SK-N-MC (cell line): Measurements from ENCODE around the gene SMG6.

Experiments used
- DNase-seq: peaks from one replicate; pipeline ENCODE4 v3.0.0-alpha.2; 2011; ENCODE audit warnings: low read depth, low spot score
- H3K27ac ChIP-seq: fragments of 200-600 bp; sonication (generic); 2 replicates; pipeline ENCODE4 v1.5.1; 2016; ENCODE audit warnings: mixed run types
- H3K36me3 ChIP-seq: fragments of 200-600 bp; sonication (generic); 2 replicates; pipeline ENCODE4 v1.6.1; 2017; ENCODE audit warnings: antibody characterized with exemption, low read length, mixed read lengths; ENCODE audit not compliant: insufficient read depth
- H3K4me3 ChIP-seq: fragments of 200-600 bp; sonication (generic); 2 replicates; pipeline ENCODE4 v1.5.1; 2016
- H3K9ac ChIP-seq: fragments of 200-600 bp; sonication (generic); 2 replicates; pipeline ENCODE4 v1.8.0; 2017; ENCODE audit warnings: mixed run types, mixed read lengths; ENCODE audit not compliant: insufficient read length
- H3K9me3 ChIP-seq: fragments of 200-600 bp; sonication (generic); 2 replicates; pipeline ENCODE4 v1.6.1; 2017; ENCODE audit warnings: low read depth, mild to moderate bottlenecking, antibody characterized with exemption, low read length, moderate library complexity, mixed read lengths
- EZH2 ChIP-seq: fragments of 200-600 bp; sonication (generic); IDR thresholded peaks from one replicate; pipeline ENCODE4 v1.6.1; 2017; ENCODE audit warnings: antibody characterized with exemption
- FOXP2 ChIP-seq: optimal IDR thresholded peaks from 2 replicates; pipeline ENCODE3; 2011; ENCODE audit warnings: mild to moderate bottlenecking, moderate library complexity; ENCODE audit not compliant: insufficient read depth; ENCODE audit errors: extremely low read length, control extremely low read depth
- POLR2AphosphoS5 ChIP-seq: IDR thresholded peaks from 2 replicates; pipeline ENCODE4 v1.6.1; 2012; ENCODE audit warnings: mild to moderate bottlenecking, low read depth, low read length, borderline replicate concordance

Gene SMG6

DNA sequence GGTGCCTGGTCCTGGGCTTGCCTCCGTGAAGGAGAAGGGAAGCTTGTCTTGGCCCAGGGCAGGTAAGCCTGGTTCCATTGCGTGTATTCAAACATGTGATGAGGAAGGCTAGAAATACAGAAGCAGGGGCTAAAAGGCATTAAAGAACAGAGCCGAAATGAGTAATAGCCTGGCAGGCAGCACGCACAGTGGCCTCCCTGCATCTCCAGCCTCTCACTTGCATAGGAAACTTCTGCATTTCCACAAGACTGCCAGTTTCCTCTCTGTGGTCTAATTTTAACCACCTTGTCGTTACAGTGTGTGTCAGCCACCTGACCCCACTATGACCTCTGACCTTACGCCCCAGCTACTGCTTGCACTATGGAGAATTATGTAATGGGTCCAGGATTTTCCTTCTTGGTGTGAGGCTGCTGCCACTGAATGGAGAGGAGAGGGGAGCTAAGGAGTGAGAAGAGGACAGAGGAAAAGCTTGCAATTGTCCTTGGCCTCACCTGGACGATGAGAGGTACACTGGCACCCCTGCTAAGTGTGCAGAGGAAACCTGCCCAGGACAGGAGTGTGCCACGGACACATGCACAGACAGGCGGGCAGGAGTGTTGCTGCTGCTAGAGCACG lies 215.9 kb downstream of the SMG6 start:
- Histone ChIP-seq H3K27ac (no peak overlapping the region), H3K36me3 (no peaks in the 10 kb centered on the region), H3K9ac (no peak overlapping the region), H3K9me3 (no peaks in the 10 kb centered on the region), H3K4me3 (no peak overlapping the region)
- DNase-seq = no peak
- TF ChIP-seq FOXP2 (no peak), POLR2AphosphoS5 (no peak), EZH2 (no peak)

DNA sequence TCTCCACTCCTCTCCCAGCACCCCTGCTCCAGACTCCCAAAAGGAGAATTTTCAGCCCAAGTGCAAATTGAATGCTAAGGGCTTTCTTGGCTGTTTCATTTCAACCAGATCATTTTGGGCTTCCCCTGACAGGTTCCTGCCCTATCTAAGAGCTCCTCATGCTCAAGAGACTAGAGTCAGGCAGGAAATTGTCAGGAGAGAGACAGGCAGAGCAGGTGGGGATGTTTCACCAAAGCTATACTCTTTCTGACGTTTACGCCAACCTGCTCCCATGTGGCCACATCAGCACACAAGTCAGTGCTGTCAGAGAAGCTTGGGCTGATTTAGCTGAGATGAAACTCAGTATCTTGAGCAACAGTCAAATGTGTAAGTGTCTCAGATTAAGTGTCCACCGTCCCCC lies 217.3 kb downstream of the SMG6 start:
- no peak overlapping the region for H3K9ac ChIP-seq
- no peaks in the 10 kb centered on the region for H3K9me3 ChIP-seq
- H3K36me3 ChIP-seq = peaks cover under 1% of the 10 kb centered on the region; the same call in 1 of the 2 replicates
- H3K27ac ChIP-seq = no peak overlapping the region
- TF ChIP-seq POLR2AphosphoS5 (no peak), EZH2 (no peak), FOXP2 (no peak)
- no peak overlapping the region for H3K4me3 ChIP-seq
- no peak for DNase-seq

DNA sequence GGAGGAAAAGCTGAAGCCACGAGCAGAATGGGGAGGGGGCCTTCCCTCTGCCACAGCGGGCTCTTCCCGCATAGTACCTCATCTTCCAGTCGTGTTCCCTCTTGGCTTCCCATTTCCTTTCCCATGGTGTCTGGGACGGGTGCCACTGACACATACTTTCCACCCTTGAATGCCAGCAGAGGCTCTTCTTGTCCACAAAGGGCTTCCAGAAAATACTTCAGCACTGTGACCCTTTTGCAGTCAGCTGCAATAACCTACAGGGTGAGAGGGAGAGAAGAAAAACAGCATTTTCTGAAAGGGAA lies 218.0 kb downstream of the SMG6 start:
- H3K9me3 ChIP-seq = no peaks in the 10 kb centered on the region
- DNase-seq = no peak
- no peak overlapping the region for H3K27ac ChIP-seq
- H3K36me3 ChIP-seq = peaks cover 3% of the 10 kb centered on the region; the same call in 1 of the 2 replicates
- TF ChIP-seq FOXP2 (no peak), POLR2AphosphoS5 (no peak), EZH2 (no peak)
- H3K4me3 ChIP-seq = no peak overlapping the region
- no peak overlapping the region for H3K9ac ChIP-seq

DNA sequence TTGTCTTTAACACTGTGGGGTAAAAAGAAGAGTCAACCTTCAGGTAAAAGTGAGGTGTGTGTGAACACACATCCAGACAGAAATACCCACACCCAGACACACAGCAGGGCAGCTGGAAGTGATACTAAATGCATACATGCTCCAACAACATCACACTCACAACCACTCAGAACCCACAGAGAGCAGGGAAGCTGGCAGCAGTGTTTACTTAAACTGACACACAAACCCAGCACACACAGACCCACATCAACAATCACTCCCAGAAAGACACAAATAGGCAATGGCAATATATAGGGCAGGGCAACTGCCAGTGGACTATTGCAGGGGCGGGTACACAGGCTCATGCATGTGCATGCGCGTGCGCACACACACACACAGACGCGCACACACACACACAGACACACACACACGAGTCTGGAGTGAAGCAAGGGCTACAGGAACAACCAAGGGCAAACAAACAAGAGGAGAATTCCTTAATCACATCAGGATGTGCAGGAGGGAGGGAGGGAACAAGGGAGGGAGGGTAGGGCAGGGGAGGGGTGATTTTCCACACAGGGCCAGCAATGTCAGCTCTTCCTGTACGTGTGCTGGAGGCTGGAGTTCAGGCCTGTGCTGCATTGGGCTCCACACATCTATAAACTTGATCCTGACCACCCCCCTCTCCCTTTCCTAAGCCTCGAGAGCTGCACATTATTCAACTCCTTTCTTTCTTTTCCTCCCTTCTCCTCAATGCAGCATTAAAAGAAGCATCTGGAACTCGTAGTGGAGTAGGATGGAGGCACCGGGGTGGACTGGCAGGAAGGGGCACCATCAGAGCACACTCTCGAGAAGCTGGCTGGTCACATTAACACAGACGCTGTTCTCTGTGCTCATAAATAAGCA lies 218.6 kb downstream of the SMG6 start:
- TF ChIP-seq EZH2 = no peak
- no peak for TF ChIP-seq POLR2AphosphoS5
- no peak for TF ChIP-seq FOXP2
- Histone ChIP-seq H3K9ac (no peak overlapping the region), H3K27ac (no peak overlapping the region), H3K36me3 (peaks cover 3% of the 10 kb centered on the region; the same call in 1 of the 2 replicates), H3K9me3 (no peaks in the 10 kb centered on the region), H3K4me3 (no peak overlapping the region)
- DNase-seq = no peak

DNA sequence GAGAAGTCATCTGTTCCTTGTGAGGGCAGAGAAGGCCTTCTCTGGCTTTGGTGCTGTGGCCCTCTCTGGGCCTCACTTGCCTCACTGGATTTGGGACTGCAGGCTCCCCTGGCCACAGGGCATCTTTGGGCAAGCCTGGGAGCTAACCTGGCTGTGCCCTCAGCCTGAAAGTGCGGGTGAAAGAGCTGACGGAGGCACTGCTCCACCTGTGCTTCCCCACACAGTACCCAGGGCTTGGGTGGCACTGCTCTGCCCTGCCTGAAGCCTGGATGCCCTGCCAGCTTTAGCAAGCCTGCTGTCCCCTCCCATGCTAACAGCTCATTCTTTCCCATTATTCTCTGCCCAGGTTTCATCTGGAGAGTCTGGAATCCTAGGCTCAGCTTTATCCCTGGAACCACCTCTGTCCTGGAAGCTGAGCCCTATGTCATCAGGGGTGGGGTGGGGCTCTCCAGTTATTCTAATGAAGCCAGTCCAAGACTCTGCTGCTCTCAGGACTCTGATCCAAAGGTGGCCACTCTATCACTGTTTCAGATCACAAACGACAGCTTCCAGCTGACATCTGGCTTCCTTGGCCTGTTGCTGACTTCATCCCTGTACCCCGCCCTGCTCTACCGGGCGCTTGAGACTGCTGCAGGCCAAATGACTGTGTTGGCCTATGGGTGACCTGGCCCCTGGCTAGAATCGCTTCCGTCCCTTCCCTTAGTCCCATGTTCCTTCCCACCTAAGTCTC lies 219.4 kb downstream of the SMG6 start:
- H3K36me3 ChIP-seq = peaks cover 5% of the 10 kb centered on the region; the same call in 1 of the 2 replicates
- TF ChIP-seq POLR2AphosphoS5 (no peak), FOXP2 (no peak), EZH2 (no peak)
- H3K4me3 ChIP-seq = no peak overlapping the region
- DNase-seq = no peak
- no peak overlapping the region for H3K27ac ChIP-seq
- H3K9ac ChIP-seq = no peak overlapping the region
- no peaks in the 10 kb centered on the region for H3K9me3 ChIP-seq

DNA sequence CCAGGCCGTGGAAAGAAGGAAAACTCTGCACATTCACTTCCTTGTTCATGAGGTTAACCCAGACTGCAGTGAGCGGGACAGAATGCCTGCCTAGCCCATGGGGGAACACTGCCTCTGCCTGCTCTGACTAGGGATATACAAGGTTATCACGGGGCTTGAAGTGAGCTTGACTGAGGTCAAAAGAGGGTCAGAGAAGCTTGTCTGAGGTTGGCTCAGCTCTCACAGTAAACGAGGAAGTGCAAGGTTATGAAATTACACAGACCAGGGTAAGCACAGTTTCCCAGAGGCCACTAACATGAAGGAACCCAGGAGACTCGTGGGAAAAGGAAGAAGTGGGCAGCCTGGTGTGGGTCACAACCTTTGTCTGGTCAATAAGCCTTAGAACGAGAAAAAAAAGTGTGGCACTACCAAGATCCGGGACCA lies 220.0 kb downstream of the SMG6 start:
- Histone ChIP-seq H3K9ac (no peak overlapping the region), H3K9me3 (no peaks in the 10 kb centered on the region), H3K27ac (no peak overlapping the region), H3K4me3 (no peak overlapping the region), H3K36me3 (peaks cover 5% of the 10 kb centered on the region; the same call in 1 of the 2 replicates)
- TF ChIP-seq POLR2AphosphoS5 (no peak), FOXP2 (no peak), EZH2 (no peak)
- no peak for DNase-seq

DNA sequence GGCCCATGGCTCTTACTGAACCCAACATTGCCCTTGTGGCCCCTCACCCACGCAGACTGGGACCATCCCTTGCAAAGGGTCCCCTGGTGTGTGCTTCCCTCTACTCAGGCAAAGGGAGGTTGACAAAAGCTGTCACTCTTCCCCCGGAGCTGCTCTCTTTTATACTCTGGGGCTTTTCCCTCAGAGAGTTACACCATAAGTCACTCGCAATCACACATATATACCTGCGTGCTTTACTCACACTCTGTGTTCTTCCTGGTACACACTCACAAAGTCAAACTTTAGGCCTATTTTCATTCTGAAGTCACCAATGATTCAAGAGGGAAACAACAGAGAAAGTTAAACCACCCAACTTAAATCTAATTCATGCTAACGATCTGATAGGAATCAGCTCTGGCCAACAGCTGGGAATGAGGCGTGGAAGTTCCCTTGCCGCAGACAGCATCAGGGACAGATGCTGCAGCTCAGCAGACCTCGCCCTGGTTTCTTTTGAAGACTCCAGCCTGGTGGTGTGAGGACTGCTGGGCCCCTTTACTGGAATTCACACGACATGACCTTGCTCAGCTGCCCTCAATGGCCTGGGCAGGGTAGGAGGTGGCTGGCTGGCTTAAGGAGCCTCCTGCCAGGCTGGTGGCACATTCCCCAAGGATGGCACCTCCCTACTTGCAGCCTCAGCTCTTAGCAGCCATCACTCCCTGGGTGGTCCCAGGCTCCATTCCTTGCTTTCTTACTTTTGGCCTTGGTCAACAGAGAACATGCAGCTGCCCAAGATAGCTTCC lies 221.4 kb downstream of the SMG6 start:
- Histone ChIP-seq H3K9ac (no peak overlapping the region), H3K4me3 (no peak overlapping the region), H3K36me3 (peaks cover 5% of the 10 kb centered on the region; the same call in 1 of the 2 replicates), H3K9me3 (no peaks in the 10 kb centered on the region), H3K27ac (no peak overlapping the region)
- TF ChIP-seq FOXP2 = no peak
- TF ChIP-seq POLR2AphosphoS5 = no peak
- TF ChIP-seq EZH2 = no peak
- no peak for DNase-seq
